GM12878 (cell line): Measurements from ENCODE around the gene GPBP1.

Experiments
- ATF7 ChIP-seq: fragments of 450-650 bp; IDR thresholded peaks from 2 replicates; pipeline ENCODE4 v1.6.1; 2016; ENCODE audit warnings: low read depth, mild to moderate bottlenecking
- CTCF ChIP-seq, 3 experiments: IDR thresholded peaks in 2 of 3; conservative IDR thresholded peaks in 1 of 3; 2 replicates each; pipeline ENCODE4 v1.5.1; 2011; ENCODE audit warnings: low read depth in 3 of 3, low read length in 3 of 3, mild to moderate bottlenecking in 3 of 3, control low read depth in 2 of 3, moderate library complexity in 2 of 3, inconsistent platforms in 1 of 3, mixed read lengths in 1 of 3; ENCODE audit not compliant: control insufficient read depth in 2 of 3, insufficient read depth in 1 of 3; ENCODE audit errors: extremely low read depth in 1 of 3
- NFIC ChIP-seq: IDR thresholded peaks from 2 replicates; pipeline ENCODE4 v1.6.1; 2012; ENCODE audit warnings: low read depth, mild to moderate bottlenecking, inconsistent platforms, low read length, moderate library complexity
- SMARCA5 ChIP-seq: fragments of 450-650 bp; IDR thresholded peaks from 2 replicates; pipeline ENCODE4 v1.6.1; 2017; ENCODE audit warnings: mild to moderate bottlenecking
- USF1 ChIP-seq: IDR thresholded peaks from 2 replicates; pipeline ENCODE4 v1.6.1; 2011; ENCODE audit warnings: borderline replicate concordance, low read depth, mild to moderate bottlenecking, moderate library complexity, mixed read lengths, low read length; ENCODE audit not compliant: insufficient read depth; ENCODE audit errors: extremely low read length
- YY1 ChIP-seq: IDR thresholded peaks from 2 replicates; pipeline ENCODE4 v1.6.1; 2011; ENCODE audit warnings: low read depth, mild to moderate bottlenecking, low read length
- TF ChIP-seq, protein P1 (sequence below): IDR thresholded peaks from 2 replicates; pipeline ENCODE4 v1.6.1; 2012; ENCODE audit warnings: low read depth, low read length, improper control_type of control experiment

- TF ChIP-seq USF1 (no peak), YY1 (no peak), SMARCA5 (no peak), ATF7 (no peak), CTCF (IDR thresholded peaks at IDR 0.05 in 2 of 3, conservative IDR thresholded peaks at IDR 0.05 in 1 of 3; ENCODE audit: control insufficient read depth in 2 of 3, extremely low read depth in 1 of 3, insufficient read depth in 1 of 3, low read depth in 3 of 3, low read length in 3 of 3) (no peak), NFIC (no peak)
- TF ChIP-seq, protein P1, sequence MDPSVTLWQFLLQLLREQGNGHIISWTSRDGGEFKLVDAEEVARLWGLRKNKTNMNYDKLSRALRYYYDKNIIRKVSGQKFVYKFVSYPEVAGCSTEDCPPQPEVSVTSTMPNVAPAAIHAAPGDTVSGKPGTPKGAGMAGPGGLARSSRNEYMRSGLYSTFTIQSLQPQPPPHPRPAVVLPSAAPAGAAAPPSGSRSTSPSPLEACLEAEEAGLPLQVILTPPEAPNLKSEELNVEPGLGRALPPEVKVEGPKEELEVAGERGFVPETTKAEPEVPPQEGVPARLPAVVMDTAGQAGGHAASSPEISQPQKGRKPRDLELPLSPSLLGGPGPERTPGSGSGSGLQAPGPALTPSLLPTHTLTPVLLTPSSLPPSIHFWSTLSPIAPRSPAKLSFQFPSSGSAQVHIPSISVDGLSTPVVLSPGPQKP = no peak
These were observed 7.3 kb downstream of the GPBP1 start for GRCh38 chr5:57181154-57181553.
